ENCODE data around the gene PDE4D. TPM values are rescaled to one million over a fixed set of nuclear protein-coding genes. Genes with fewer than 3 reads are reported as not detected.

The PDE4D gene
- total and polyA plus RNA-seq, 2 donors (not counting 3 experiments of a cell fraction or from before 2014, with no cell fraction given) = 34.5 to 51.2 TPM

GRCh38 chr5:59458321-59458720, 435.2 kb downstream of the PDE4D start:
- H3K4me1 ChIP-seq (ENCODE audit: control insufficient read depth, extremely low read depth, insufficient read depth, low read length) = no peaks in the 10 kb centered on the region
- no peaks in the 10 kb centered on the region for H3K27me3 ChIP-seq (ENCODE audit: control insufficient read depth in 2 of 2, insufficient read depth in 2 of 2, low read length in 2 of 2)
- no peaks in the 10 kb centered on the region for H3K36me3 ChIP-seq (ENCODE audit: control insufficient read depth in 2 of 2, extremely low read depth in 1 of 2, insufficient read depth in 2 of 2, low read length in 2 of 2)
- no peak overlapping the region for H3K4me2 ChIP-seq (ENCODE audit: insufficient read depth, low read length)
- intact Hi-C loops (cut with micrococcal nuclease) = no loop called here
- TF ChIP-seq FOS (IDR thresholded peaks at IDR 0.05; ENCODE audit: borderline replicate concordance, insufficient read depth, low read length) = no peak
- TF ChIP-seq CTCF (IDR thresholded peaks at IDR 0.05; ENCODE audit: extremely low read depth in 1 of 2, insufficient read depth in 1 of 2, low read depth in 1 of 2, low read length in 2 of 2) = no peak
- H4K20me1 ChIP-seq (replicated peaks; ENCODE audit: control insufficient read depth, extremely low read depth, insufficient read depth, low read length) = no peaks in the 10 kb centered on the region
- H3K9me3 ChIP-seq (replicated peaks; ENCODE audit: control insufficient read depth, insufficient read depth, low read length) = no peaks in the 10 kb centered on the region
- BruUV-seq (replicated peaks) = no TSS peak
- dilution Hi-C loops (cut with MboI; ENCODE audit: extremely low pct_ligation_motif_present, low sequenced_read_pairs) = no loop called here
- H3K9ac ChIP-seq (replicated peaks; ENCODE audit: extremely low read depth, insufficient read depth, low read length) = no peak overlapping the region
- ChIA-PET CTCF (interaction anchor here (1.3 kb wide), 1 partner anchor 11 kb away, joined by 4 read pairs; no protein-coding TSS in a partner anchor), POLR2A (no interaction called here)
- H2AFZ ChIP-seq (ENCODE audit: low read depth, low read length) = no peak overlapping the region
- H3K9me1 ChIP-seq (replicated peaks; ENCODE audit: control insufficient read depth, extremely low read depth, insufficient read depth, low read length) = no peaks in the 10 kb centered on the region
- FAIRE-seq (no peak), DNase-seq (ENCODE audit: low read depth, low spot score) (no peak)
- no peak overlapping the region for H3K27ac ChIP-seq (ENCODE audit: insufficient read depth, low read depth, low read length)
- H3K4me3 ChIP-seq (replicated peaks in 1 of 3; ENCODE audit: insufficient read depth in 1 of 3, low read depth in 1 of 3, low read length in 3 of 3) = no peak overlapping the region
- H3K79me2 ChIP-seq (ENCODE audit: control insufficient read depth, insufficient read depth, low read length) = no peaks in the 10 kb centered on the region

- Histone ChIP-seq H4K20me1 (replicated peaks; ENCODE audit: control insufficient read depth, extremely low read depth, insufficient read depth, low read length) (no peaks in the 10 kb centered on the region), H3K36me3 (ENCODE audit: control insufficient read depth in 2 of 2, extremely low read depth in 1 of 2, insufficient read depth in 2 of 2, low read length in 2 of 2) (no peaks in the 10 kb centered on the region), H3K9me3 (replicated peaks; ENCODE audit: control insufficient read depth, insufficient read depth, low read length) (no peaks in the 10 kb centered on the region), H3K9ac (replicated peaks; ENCODE audit: extremely low read depth, insufficient read depth, low read length) (no peak overlapping the region), H3K4me1 (ENCODE audit: control insufficient read depth, extremely low read depth, insufficient read depth, low read length) (no peaks in the 10 kb centered on the region), H3K27me3 (ENCODE audit: control insufficient read depth in 2 of 2, insufficient read depth in 2 of 2, low read length in 2 of 2) (no peaks in the 10 kb centered on the region), H3K9me1 (replicated peaks; ENCODE audit: control insufficient read depth, extremely low read depth, insufficient read depth, low read length) (no peaks in the 10 kb centered on the region), H3K4me3 (replicated peaks in 1 of 3; ENCODE audit: insufficient read depth in 1 of 3, low read depth in 1 of 3, low read length in 3 of 3) (no peak overlapping the region), H3K79me2 (ENCODE audit: control insufficient read depth, insufficient read depth, low read length) (no peaks in the 10 kb centered on the region), H3K4me2 (ENCODE audit: insufficient read depth, low read length) (no peak overlapping the region), H3K27ac (ENCODE audit: insufficient read depth, low read depth, low read length) (no peak overlapping the region), H2AFZ (ENCODE audit: low read depth, low read length) (no peak overlapping the region)
- CTCF ChIA-PET = interaction anchor here (1.1 kb wide), 1 partner anchor 21 kb away, joined by 3 read pairs; no protein-coding TSS in a partner anchor
- intact Hi-C loops (cut with micrococcal nuclease) (no loop called here), dilution Hi-C loops (cut with MboI; ENCODE audit: extremely low pct_ligation_motif_present, low sequenced_read_pairs) (no loop called here)
- POLR2A ChIA-PET = no interaction called here
- no TSS peak for BruUV-seq (replicated peaks)
- no peak for FAIRE-seq
- TF ChIP-seq MAX (IDR thresholded peaks at IDR 0.05; ENCODE audit: insufficient read depth, insufficient read length) (no peak), CTCF (IDR thresholded peaks at IDR 0.05; ENCODE audit: extremely low read depth in 1 of 2, insufficient read depth in 1 of 2, low read depth in 1 of 2, low read length in 2 of 2) (peak; percentile 12 to 19), POLR2AphosphoS5 (IDR thresholded peaks at IDR 0.05; ENCODE audit: insufficient read depth, low read depth, low read length) (no peak)
- DNase-seq (ENCODE audit: low read depth, low spot score) = no peak
Measured at GRCh38 chr5:59449905-59450644, 443.5 kb downstream of the PDE4D start.

Measured in endothelial cell of umbilical vein (primary cell).